K562 (cell line): ENCODE measurements around the gene MAP2K7. TPM values are rescaled to one million over a fixed set of nuclear protein-coding genes. Genes with fewer than 3 reads are reported as not detected.

Experiments
- HMGN3 ChIP-seq: IDR thresholded peaks from 2 replicates; pipeline ENCODE4 v1.6.1; 2011; ENCODE audit warnings: borderline replicate concordance, low read depth, mild to moderate bottlenecking, mixed read lengths, low read length; ENCODE audit not compliant: insufficient read length; ENCODE audit errors: extremely low read depth
- IRF2 ChIP-seq: sonication (generic); formaldehyde crosslinking; IDR thresholded peaks from 2 replicates; pipeline ENCODE4 v1.8.1; 2022; ENCODE audit warnings: mild to moderate bottlenecking, missing genetic modification reagents
- LEF1 ChIP-seq: fragments of 450-650 bp; IDR thresholded peaks from 2 replicates; pipeline ENCODE4 v1.6.1; 2016; ENCODE audit warnings: mild to moderate bottlenecking
- MAFF ChIP-seq: IDR thresholded peaks from 2 replicates; pipeline ENCODE4 v1.6.1; 2012; ENCODE audit warnings: low read length, improper control_type of control experiment
- POLR2G ChIP-seq: fragments of 200-400 bp; formaldehyde crosslinking; IDR thresholded peaks from 2 replicates; pipeline ENCODE4 v1.6.1; 2017; ENCODE audit warnings: low read depth, mild to moderate bottlenecking, antibody characterized with exemption, low read length, moderate library complexity
- RBM14 ChIP-seq: fragments of 200-400 bp; formaldehyde crosslinking; IDR thresholded peaks from 2 replicates; pipeline ENCODE4 v1.6.1; 2018; ENCODE audit warnings: low read depth, mild to moderate bottlenecking, low read length, moderate library complexity, borderline replicate concordance; ENCODE audit not compliant: insufficient read depth
- ZNF316 ChIP-seq: fragments of 450-650 bp; IDR thresholded peaks from 2 replicates; pipeline ENCODE4 v1.6.1; 2016
- ZNF347 ChIP-seq: fragments of 450-650 bp; formaldehyde crosslinking; IDR thresholded peaks from 2 replicates; pipeline ENCODE4 v1.4.0; 2020; ENCODE audit warnings: low read depth, mild to moderate bottlenecking, moderate library complexity
- polyA plus RNA-seq, 8 experiments: library from polyadenylated mRNA; depleted of rRNA in 4 of 8; stranded (reverse) in 5 of 8; unstranded in 3 of 8; fragments of >200 nt; fragmentation: Nextera tagmentation in 2 of 8; fragmentation: Illumina TruSeq in 1 of 8; extraction: Ambion mirVana in 2 of 8; extraction: Trizol in 1 of 8; gene quantifications; 2 replicates each; pipeline versions ENCODE4 v1.2.1 to v1.2.3, GENCODE V29; 2011 to 2014; ENCODE audit warnings: inconsistent platforms in 1 of 8, missing spikeins in 1 of 8
- total RNA-seq, 7 experiments: library from RNA; depleted of rRNA in 6 of 7; stranded (reverse); fragments of >200 nt in 6 of 7; fragmentation: Illumina TruSeq in 2 of 7; extraction: Trizol in 2 of 7; gene quantifications; 2 replicates each; pipeline versions ENCODE4 v1.2.1 to v1.2.3, GENCODE V29; 2011 to 2021; ENCODE audit warnings: low replicate concordance in 1 of 7
- TF ChIP-seq, protein P1 (sequence below): fragments of 250-450 bp; sonication (Bioruptor Pico); IDR thresholded peaks from 2 replicates; pipeline ENCODE4 v1.5.0; 2021; ENCODE audit warnings: mild to moderate bottlenecking, borderline replicate concordance
- TF ChIP-seq, protein P2 (sequence below), 2 experiments: fragments of 450-650 bp; conservative IDR thresholded peaks; 2 replicates each; pipeline ENCODE4 v1.6.1; 2017; ENCODE audit warnings: mild to moderate bottlenecking in 2 of 2, moderate library complexity in 2 of 2
- TF ChIP-seq, protein P3 (sequence below), 2 experiments: fragments of 450-650 bp; IDR thresholded peaks; 2 replicates each; pipeline ENCODE4 v1.6.1; 2016

The MAP2K7 gene
- total and polyA plus RNA-seq, 9 of the 15 experiments (the other 6 are each of a cell fraction or from before 2014, with no cell fraction given) = 0.51 to 45.8 (median 14.1) TPM

GRCh38 chr19:7858109-7858770 lies 45.4 kb upstream of the MAP2K7 start (continued):
- no peak for TF ChIP-seq RBM14
- TF ChIP-seq POLR2G = peak; percentile 71
- TF ChIP-seq ZNF347 (CRISPR knock-in tag) = no peak
- peak; percentile 48; the same call in 1 of the 2 replicates for TF ChIP-seq LEF1
- peak; percentile 36; the same call in 1 of the 2 replicates for TF ChIP-seq ZNF316
- TF ChIP-seq, protein P1, sequence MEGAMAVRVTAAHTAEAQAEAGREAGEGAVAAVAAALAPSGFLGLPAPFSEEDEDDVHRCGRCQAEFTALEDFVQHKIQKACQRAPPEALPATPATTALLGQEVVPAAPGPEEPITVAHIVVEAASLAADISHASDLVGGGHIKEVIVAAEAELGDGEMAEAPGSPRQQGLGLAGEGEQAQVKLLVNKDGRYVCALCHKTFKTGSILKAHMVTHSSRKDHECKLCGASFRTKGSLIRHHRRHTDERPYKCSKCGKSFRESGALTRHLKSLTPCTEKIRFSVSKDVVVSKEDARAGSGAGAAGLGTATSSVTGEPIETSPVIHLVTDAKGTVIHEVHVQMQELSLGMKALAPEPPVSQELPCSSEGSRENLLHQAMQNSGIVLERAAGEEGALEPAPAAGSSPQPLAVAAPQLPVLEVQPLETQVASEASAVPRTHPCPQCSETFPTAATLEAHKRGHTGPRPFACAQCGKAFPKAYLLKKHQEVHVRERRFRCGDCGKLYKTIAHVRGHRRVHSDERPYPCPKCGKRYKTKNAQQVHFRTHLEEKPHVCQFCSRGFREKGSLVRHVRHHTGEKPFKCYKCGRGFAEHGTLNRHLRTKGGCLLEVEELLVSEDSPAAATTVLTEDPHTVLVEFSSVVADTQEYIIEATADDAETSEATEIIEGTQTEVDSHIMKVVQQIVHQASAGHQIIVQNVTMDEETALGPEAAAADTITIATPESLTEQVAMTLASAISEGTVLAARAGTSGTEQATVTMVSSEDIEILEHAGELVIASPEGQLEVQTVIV (CRISPR knock-in tag) = no peak
- TF ChIP-seq, protein P2, sequence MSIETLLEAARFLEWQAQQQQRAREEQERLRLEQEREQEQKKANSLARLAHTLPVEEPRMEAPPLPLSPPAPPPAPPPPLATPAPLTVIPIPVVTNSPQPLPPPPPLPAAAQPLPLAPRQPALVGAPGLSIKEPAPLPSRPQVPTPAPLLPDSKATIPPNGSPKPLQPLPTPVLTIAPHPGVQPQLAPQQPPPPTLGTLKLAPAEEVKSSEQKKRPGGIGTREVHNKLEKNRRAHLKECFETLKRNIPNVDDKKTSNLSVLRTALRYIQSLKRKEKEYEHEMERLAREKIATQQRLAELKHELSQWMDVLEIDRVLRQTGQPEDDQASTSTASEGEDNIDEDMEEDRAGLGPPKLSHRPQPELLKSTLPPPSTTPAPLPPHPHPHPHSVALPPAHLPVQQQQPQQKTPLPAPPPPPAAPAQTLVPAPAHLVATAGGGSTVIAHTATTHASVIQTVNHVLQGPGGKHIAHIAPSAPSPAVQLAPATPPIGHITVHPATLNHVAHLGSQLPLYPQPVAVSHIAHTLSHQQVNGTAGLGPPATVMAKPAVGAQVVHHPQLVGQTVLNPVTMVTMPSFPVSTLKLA (conservative IDR thresholded peaks at IDR 0.05) = 0 out of 4 replicates have a peak, but pooled peaks of 1 of the 2 experiments have one; percentile 22
- TF ChIP-seq IRF2 (CRISPR knock-in tag) = no peak
- TF ChIP-seq MAFF = 0 out of 2 replicates have a peak, but pooled peaks have one; percentile 8
- peak; percentile 51 for TF ChIP-seq HMGN3
- TF ChIP-seq, protein P3, sequence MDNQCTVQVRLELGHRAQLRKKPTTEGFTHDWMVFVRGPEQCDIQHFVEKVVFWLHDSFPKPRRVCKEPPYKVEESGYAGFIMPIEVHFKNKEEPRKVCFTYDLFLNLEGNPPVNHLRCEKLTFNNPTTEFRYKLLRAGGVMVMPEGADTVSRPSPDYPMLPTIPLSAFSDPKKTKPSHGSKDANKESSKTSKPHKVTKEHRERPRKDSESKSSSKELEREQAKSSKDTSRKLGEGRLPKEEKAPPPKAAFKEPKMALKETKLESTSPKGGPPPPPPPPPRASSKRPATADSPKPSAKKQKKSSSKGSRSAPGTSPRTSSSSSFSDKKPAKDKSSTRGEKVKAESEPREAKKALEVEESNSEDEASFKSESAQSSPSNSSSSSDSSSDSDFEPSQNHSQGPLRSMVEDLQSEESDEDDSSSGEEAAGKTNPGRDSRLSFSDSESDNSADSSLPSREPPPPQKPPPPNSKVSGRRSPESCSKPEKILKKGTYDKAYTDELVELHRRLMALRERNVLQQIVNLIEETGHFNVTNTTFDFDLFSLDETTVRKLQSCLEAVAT (IDR thresholded peaks at IDR 0.05) = no peak
